ENCODE results near the gene PRKD3.

The PRKD3 gene

GRCh38 chr2:37367984-37368383 is 43.4 kb upstream of the PRKD3 start:
- no peak for DNase-seq (ENCODE audit: low read depth in 1 of 2, low spot score in 1 of 2)
- TF ChIP-seq POLR2AphosphoS5 (IDR thresholded peaks at IDR 0.05; ENCODE audit: low read depth) (no peak), REST (IDR thresholded peaks at IDR 0.05; ENCODE audit: insufficient replicate concordance, low read depth) (no peak), SPI1 (IDR thresholded peaks at IDR 0.05; ENCODE audit: borderline replicate concordance, low read depth) (no peak)
- H3K27me3 ChIP-seq (ENCODE audit: insufficient read depth, poor library complexity, severe bottlenecking), result no peaks in the 10 kb centered on the region

GRCh38 chr2:37367310-37367709 is 42.7 kb upstream of the PRKD3 start:
- no peak for TF ChIP-seq CTCF (IDR thresholded peaks at IDR 0.05; ENCODE audit: insufficient read depth, low read length)
- no peak for TF ChIP-seq GABPA (IDR thresholded peaks at IDR 0.05; ENCODE audit: low read depth)

More at GRCh38 chr2:37367984-37368383, 43.4 kb upstream of the PRKD3 start:
- Histone ChIP-seq H3K4me3 (replicated peaks; ENCODE audit: insufficient read depth, low read length) (no peak overlapping the region), H3K27ac (replicated peaks) (no peak overlapping the region)

GRCh38 chr2:37366773-37367172 is 42.1 kb upstream of the PRKD3 start:
- no peak overlapping the region for H3K4me3 ChIP-seq (replicated peaks; ENCODE audit: insufficient read depth, low read length)
- TF ChIP-seq GABPA (IDR thresholded peaks at IDR 0.05; ENCODE audit: low read depth) (no peak), SPI1 (IDR thresholded peaks at IDR 0.05; ENCODE audit: borderline replicate concordance, low read depth) (peak; percentile 50; the same call in 1 of the 2 replicates)
- H3K27ac ChIP-seq (replicated peaks), result no peak overlapping the region
- H3K27me3 ChIP-seq (ENCODE audit: insufficient read depth, poor library complexity, severe bottlenecking), result no peaks in the 10 kb centered on the region
- no peak for DNase-seq (ENCODE audit: low read depth in 1 of 2, low spot score in 1 of 2)

More at GRCh38 chr2:37367310-37367709, 42.7 kb upstream of the PRKD3 start:
- Histone ChIP-seq H3K4me3 (replicated peaks; ENCODE audit: insufficient read depth, low read length) (no peak overlapping the region), H3K27ac (replicated peaks) (no peak overlapping the region), H3K27me3 (ENCODE audit: insufficient read depth, poor library complexity, severe bottlenecking) (no peaks in the 10 kb centered on the region)
- no peak for DNase-seq (ENCODE audit: low read depth in 1 of 2, low spot score in 1 of 2)

GRCh38 chr2:37365669-37366068 is 41.0 kb upstream of the PRKD3 start:
- no peak for DNase-seq (ENCODE audit: low read depth in 1 of 2, low spot score in 1 of 2)
- H3K27ac ChIP-seq (replicated peaks), result no peak overlapping the region

GRCh38 chr2:37364351-37364750 is 39.7 kb upstream of the PRKD3 start:
- no peaks in the 10 kb centered on the region for H3K27me3 ChIP-seq (ENCODE audit: insufficient read depth, poor library complexity, severe bottlenecking)
- H3K4me3 ChIP-seq (replicated peaks; ENCODE audit: insufficient read depth, low read length), result no peak overlapping the region
- no peak for DNase-seq (ENCODE audit: low read depth in 1 of 2, low spot score in 1 of 2)
- H3K27ac ChIP-seq (replicated peaks), result no peak overlapping the region
- TF ChIP-seq SPI1 (IDR thresholded peaks at IDR 0.05; ENCODE audit: borderline replicate concordance, low read depth) (no peak), GABPA (IDR thresholded peaks at IDR 0.05; ENCODE audit: low read depth) (no peak)

More at GRCh38 chr2:37365669-37366068, 41.0 kb upstream of the PRKD3 start:
- no peak for TF ChIP-seq CTCF (IDR thresholded peaks at IDR 0.05; ENCODE audit: insufficient read depth, low read length)
- Histone ChIP-seq H3K4me3 (replicated peaks; ENCODE audit: insufficient read depth, low read length) (no peak overlapping the region), H3K27me3 (ENCODE audit: insufficient read depth, poor library complexity, severe bottlenecking) (no peaks in the 10 kb centered on the region)

- H3K4me3 ChIP-seq (replicated peaks; ENCODE audit: insufficient read depth, low read length), result no peak overlapping the region
- no peak for DNase-seq (ENCODE audit: low read depth in 1 of 2, low spot score in 1 of 2)
- no peak for TF ChIP-seq GABPA (IDR thresholded peaks at IDR 0.05; ENCODE audit: low read depth)
- TF ChIP-seq REST (IDR thresholded peaks at IDR 0.05; ENCODE audit: insufficient replicate concordance, low read depth), result no peak
- TF ChIP-seq CTCF (IDR thresholded peaks at IDR 0.05; ENCODE audit: insufficient read depth, low read length), result no peak
- TF ChIP-seq SPI1 (IDR thresholded peaks at IDR 0.05; ENCODE audit: borderline replicate concordance, low read depth), result no peak
- no peak for TF ChIP-seq POLR2AphosphoS5 (IDR thresholded peaks at IDR 0.05; ENCODE audit: low read depth)
Observed at GRCh38 chr2:37361994-37362698, 37.5 kb upstream of the PRKD3 start.

More at GRCh38 chr2:37361994-37362698, 37.5 kb upstream of the PRKD3 start:
- H3K27ac ChIP-seq (replicated peaks), result no peak overlapping the region
- H3K27me3 ChIP-seq (ENCODE audit: insufficient read depth, poor library complexity, severe bottlenecking), result no peaks in the 10 kb centered on the region

Data from HL-60 (cell line).